GM19328 (cell line): Measurements from ENCODE around the gene GPC5.

ENCODE experiments used
- ATAC-seq: cut with Tn5 transposase; IDR thresholded peaks from one replicate; pipeline ENCODE4 v1.9.1; 2021; ENCODE audit warnings: mild to moderate bottlenecking, moderate library complexity; ENCODE audit not compliant: unreplicated experiment

The GPC5 gene

GRCh38 chr13:91948736-91949135 is 550.3 kb downstream of the GPC5 start:
- ATAC-seq: no peak

- ATAC-seq: no peak
Measured at GRCh38 chr13:91950803-91951202, 552.4 kb downstream of the GPC5 start.

GRCh38 chr13:91955546-91956355 is 557.3 kb downstream of the GPC5 start:
- no peak for ATAC-seq

- no peak for ATAC-seq
Measured at GRCh38 chr13:91960947-91961346, 562.5 kb downstream of the GPC5 start.

- no peak for ATAC-seq
Measured at GRCh38 chr13:91962946-91963345, 564.5 kb downstream of the GPC5 start.

- no peak for ATAC-seq
Measured at GRCh38 chr13:91965511-91965910, 567.1 kb downstream of the GPC5 start.

GRCh38 chr13:91978571-91978970 is 580.1 kb downstream of the GPC5 start:
- ATAC-seq: no peak

GRCh38 chr13:91986761-91987483 is 588.5 kb downstream of the GPC5 start:
- no peak for ATAC-seq

GRCh38 chr13:91988331-91988730 is 589.9 kb downstream of the GPC5 start:
- no peak for ATAC-seq

- no peak for ATAC-seq
Measured at GRCh38 chr13:92012787-92013186, 614.4 kb downstream of the GPC5 start.

GRCh38 chr13:92017737-92018136 is 619.3 kb downstream of the GPC5 start:
- ATAC-seq: no peak

- no peak for ATAC-seq
Measured at GRCh38 chr13:92028695-92029094, 630.3 kb downstream of the GPC5 start.

GRCh38 chr13:92029641-92030040 is 631.2 kb downstream of the GPC5 start:
- ATAC-seq: no peak

GRCh38 chr13:92038905-92039304 is 640.5 kb downstream of the GPC5 start:
- ATAC-seq: no peak

- ATAC-seq: no peak
Measured at GRCh38 chr13:92042522-92042921, 644.1 kb downstream of the GPC5 start.

- no peak for ATAC-seq
Measured at GRCh38 chr13:92044351-92044750, 645.9 kb downstream of the GPC5 start.

GRCh38 chr13:92054389-92054788 is 656.0 kb downstream of the GPC5 start:
- no peak for ATAC-seq

- no peak for ATAC-seq
Measured at GRCh38 chr13:92074658-92075057, 676.2 kb downstream of the GPC5 start.

GRCh38 chr13:92097337-92097903 is 699.0 kb downstream of the GPC5 start:
- no peak for ATAC-seq

- ATAC-seq: no peak
Measured at GRCh38 chr13:92101801-92102200, 703.4 kb downstream of the GPC5 start.

GRCh38 chr13:92103689-92104153 is 705.3 kb downstream of the GPC5 start:
- ATAC-seq: no peak
